Activated CD4-positive, alpha-beta T cell treated with anti-CD3 and anti-CD28 coated beads, Interleukin-2, amount 10 ng/mL, durations not matched to agents 24 days and 14 days (primary cell): Measurements from ENCODE around the gene DNER. TPM values are rescaled to one million over a fixed set of nuclear protein-coding genes. Genes with fewer than 3 reads are reported as not detected.

ENCODE experiments used
- DNase-seq: peaks from one replicate; pipeline ENCODE4 v3.0.0; 2022
- H3K27ac Mint-ChIP-seq: one replicate; pipeline ENCODE4 v1.8.0; 2022; ENCODE audit warnings: mild to moderate bottlenecking, mixed read lengths
- H3K27me3 Mint-ChIP-seq: one replicate; pipeline ENCODE4 v1.8.0; 2022; ENCODE audit warnings: mixed read lengths
- H3K36me3 Mint-ChIP-seq: one replicate; pipeline ENCODE4 v1.8.0; 2022; ENCODE audit warnings: low read depth, mild to moderate bottlenecking, mixed read lengths
- H3K4me1 Mint-ChIP-seq: one replicate; pipeline ENCODE4 v1.8.0; 2021; ENCODE audit warnings: mixed read lengths
- H3K4me3 Mint-ChIP-seq: one replicate; pipeline ENCODE4 v1.8.0; 2022; ENCODE audit warnings: mild to moderate bottlenecking, moderate library complexity, mixed read lengths
- H3K9me3 Mint-ChIP-seq: one replicate; pipeline ENCODE4 v1.8.0; 2021; ENCODE audit warnings: mixed read lengths
- intact Hi-C: fragments of 100-400 bp; cut with micrococcal nuclease; formaldehyde crosslinking; loops from one replicate; pipeline ENCODE4 v1.15.1; 2023
- total RNA-seq: library from RNA; stranded (reverse); gene quantifications from 2 replicates; pipeline ENCODE4 v1.2.3, GENCODE V29; 2022

The DNER gene
- total RNA-seq, 1 donor from 2014 or later = not detected

- H3K27ac Mint-ChIP-seq = no peak overlapping the region
- H3K4me1 Mint-ChIP-seq = no peaks in the 10 kb centered on the region
- peaks cover 4% of the 10 kb centered on the region for H3K27me3 Mint-ChIP-seq
- no peaks in the 10 kb centered on the region for H3K36me3 Mint-ChIP-seq
- H3K4me3 Mint-ChIP-seq = no peak overlapping the region
- no peaks in the 10 kb centered on the region for H3K9me3 Mint-ChIP-seq
- no peak for DNase-seq
- intact Hi-C loops = no loop called here
Observed at GRCh38 chr2:229572507-229573271, 141.7 kb downstream of the DNER start.

- Mint-ChIP-seq H3K36me3 (no peaks in the 10 kb centered on the region), H3K27ac (no peak overlapping the region), H3K9me3 (no peaks in the 10 kb centered on the region), H3K4me3 (no peak overlapping the region), H3K27me3 (no peaks in the 10 kb centered on the region), H3K4me1 (no peaks in the 10 kb centered on the region)
- DNase-seq = no peak
- intact Hi-C loops = no loop called here
Observed at GRCh38 chr2:229571243-229571642, 143.1 kb downstream of the DNER start.

GRCh38 chr2:229566370-229566769, 148.0 kb downstream of the DNER start:
- Mint-ChIP-seq H3K27me3 (no peaks in the 10 kb centered on the region), H3K36me3 (no peaks in the 10 kb centered on the region), H3K4me3 (no peak overlapping the region), H3K27ac (no peak overlapping the region), H3K4me1 (no peaks in the 10 kb centered on the region), H3K9me3 (no peaks in the 10 kb centered on the region)
- intact Hi-C loops = no loop called here
- no peak for DNase-seq

GRCh38 chr2:229564300-229564907, 150.0 kb downstream of the DNER start:
- DNase-seq = no peak
- H3K27me3 Mint-ChIP-seq = no peaks in the 10 kb centered on the region
- no peaks in the 10 kb centered on the region for H3K4me1 Mint-ChIP-seq
- H3K27ac Mint-ChIP-seq = no peak overlapping the region
- no peaks in the 10 kb centered on the region for H3K9me3 Mint-ChIP-seq
- H3K36me3 Mint-ChIP-seq = no peaks in the 10 kb centered on the region
- H3K4me3 Mint-ChIP-seq = no peak overlapping the region
- intact Hi-C loops = no loop called here

GRCh38 chr2:229563388-229563787, 151.0 kb downstream of the DNER start:
- Mint-ChIP-seq H3K36me3 (no peaks in the 10 kb centered on the region), H3K9me3 (no peaks in the 10 kb centered on the region), H3K27me3 (no peaks in the 10 kb centered on the region), H3K4me1 (no peaks in the 10 kb centered on the region), H3K4me3 (no peak overlapping the region), H3K27ac (no peak overlapping the region)
- intact Hi-C loops = no loop called here
- no peak for DNase-seq

- Mint-ChIP-seq H3K27ac (no peak overlapping the region), H3K4me1 (no peaks in the 10 kb centered on the region), H3K9me3 (no peaks in the 10 kb centered on the region), H3K27me3 (no peaks in the 10 kb centered on the region), H3K36me3 (no peaks in the 10 kb centered on the region), H3K4me3 (no peak overlapping the region)
- DNase-seq = no peak
- intact Hi-C loops = no loop called here
Observed at GRCh38 chr2:229562472-229563127, 151.8 kb downstream of the DNER start.

GRCh38 chr2:229559986-229560385, 154.4 kb downstream of the DNER start:
- no peaks in the 10 kb centered on the region for H3K4me1 Mint-ChIP-seq
- intact Hi-C loops = no loop called here
- H3K9me3 Mint-ChIP-seq = no peaks in the 10 kb centered on the region
- H3K4me3 Mint-ChIP-seq = no peak overlapping the region
- DNase-seq = no peak
- H3K36me3 Mint-ChIP-seq = no peaks in the 10 kb centered on the region
- H3K27ac Mint-ChIP-seq = no peak overlapping the region
- H3K27me3 Mint-ChIP-seq = no peaks in the 10 kb centered on the region

- no peak for DNase-seq
- Mint-ChIP-seq H3K36me3 (no peaks in the 10 kb centered on the region), H3K27me3 (no peaks in the 10 kb centered on the region), H3K4me3 (no peak overlapping the region), H3K4me1 (no peaks in the 10 kb centered on the region), H3K9me3 (no peaks in the 10 kb centered on the region), H3K27ac (no peak overlapping the region)
- intact Hi-C loops = no loop called here
Observed at GRCh38 chr2:229553091-229553490, 161.3 kb downstream of the DNER start.

GRCh38 chr2:229543176-229543873, 171.0 kb downstream of the DNER start:
- Mint-ChIP-seq H3K4me1 (no peaks in the 10 kb centered on the region), H3K27ac (no peak overlapping the region), H3K4me3 (no peak overlapping the region), H3K36me3 (no peaks in the 10 kb centered on the region), H3K9me3 (no peaks in the 10 kb centered on the region), H3K27me3 (no peaks in the 10 kb centered on the region)
- no peak for DNase-seq
- intact Hi-C loops = no loop called here

- Mint-ChIP-seq H3K4me3 (no peak overlapping the region), H3K27me3 (no peaks in the 10 kb centered on the region), H3K27ac (no peak overlapping the region), H3K4me1 (no peaks in the 10 kb centered on the region), H3K9me3 (no peaks in the 10 kb centered on the region), H3K36me3 (no peaks in the 10 kb centered on the region)
- intact Hi-C loops = no loop called here
- DNase-seq = no peak
Observed at GRCh38 chr2:229539628-229540027, 174.7 kb downstream of the DNER start.

GRCh38 chr2:229531594-229531993, 182.8 kb downstream of the DNER start:
- Mint-ChIP-seq H3K4me3 (no peak overlapping the region), H3K27me3 (no peaks in the 10 kb centered on the region), H3K36me3 (no peaks in the 10 kb centered on the region), H3K4me1 (no peaks in the 10 kb centered on the region), H3K27ac (no peak overlapping the region), H3K9me3 (no peaks in the 10 kb centered on the region)
- DNase-seq = no peak
- intact Hi-C loops = no loop called here

GRCh38 chr2:229530434-229530833, 183.9 kb downstream of the DNER start:
- Mint-ChIP-seq H3K9me3 (no peaks in the 10 kb centered on the region), H3K4me3 (no peak overlapping the region), H3K27ac (no peak overlapping the region), H3K27me3 (no peaks in the 10 kb centered on the region), H3K4me1 (no peaks in the 10 kb centered on the region), H3K36me3 (no peaks in the 10 kb centered on the region)
- DNase-seq = no peak
- intact Hi-C loops = no loop called here

- DNase-seq = no peak
- no peak overlapping the region for H3K4me3 Mint-ChIP-seq
- no peaks in the 10 kb centered on the region for H3K4me1 Mint-ChIP-seq
- H3K27me3 Mint-ChIP-seq = no peaks in the 10 kb centered on the region
- no peak overlapping the region for H3K27ac Mint-ChIP-seq
- H3K9me3 Mint-ChIP-seq = no peaks in the 10 kb centered on the region
- H3K36me3 Mint-ChIP-seq = no peaks in the 10 kb centered on the region
- intact Hi-C loops = no loop called here
Observed at GRCh38 chr2:229528846-229529245, 185.5 kb downstream of the DNER start.

GRCh38 chr2:229526951-229527350, 187.4 kb downstream of the DNER start:
- no peak for DNase-seq
- intact Hi-C loops = no loop called here

More at GRCh38 chr2:229526951-229527350, 187.4 kb downstream of the DNER start:
- Mint-ChIP-seq H3K9me3 (no peaks in the 10 kb centered on the region), H3K27ac (no peak overlapping the region), H3K4me3 (no peak overlapping the region), H3K36me3 (no peaks in the 10 kb centered on the region), H3K4me1 (no peaks in the 10 kb centered on the region), H3K27me3 (no peaks in the 10 kb centered on the region)
